Lung (tissue), 13 donors: ENCODE results near the gene APBB3. TPM values are rescaled to one million over a fixed set of nuclear protein-coding genes. Genes with fewer than 3 reads are reported as not detected.

ENCODE experiments used
- ATAC-seq: fragments of 200-7000 bp; cut with Tn5 transposase; one replicate; pipeline ENCODE4 v1.9.1; 2020; ENCODE audit warnings: moderate number of reproducible peaks; ENCODE audit not compliant: insufficient read depth, low FRiP score
- DNase-seq, 3 donors: peaks; one replicate each; pipeline ENCODE4 v3.0.0-alpha.2; 2013 to 2017
- H3K27ac ChIP-seq, 2 donors: one replicate each; pipeline ENCODE4 v1.5.1; 2013; ENCODE audit warnings: mild to moderate bottlenecking in 2 of 2, moderate library complexity in 2 of 2, control low read depth in 1 of 2, inconsistent platforms in 1 of 2, low read depth in 1 of 2, low read length in 1 of 2
- H3K27me3 ChIP-seq, 3 donors: one replicate each; pipeline ENCODE4 v1.5.1; 2013; ENCODE audit warnings: low read length in 2 of 3; ENCODE audit not compliant: control insufficient read depth in 3 of 3, insufficient read depth in 3 of 3
- H3K36me3 ChIP-seq, 4 donors: one replicate each; pipeline ENCODE4 v1.5.1; 2013; ENCODE audit warnings: low read length in 4 of 4, mild to moderate bottlenecking in 1 of 4, moderate library complexity in 1 of 4; ENCODE audit not compliant: control insufficient read depth in 4 of 4, insufficient read depth in 4 of 4
- H3K4me1 ChIP-seq, 5 donors: one replicate each; pipeline ENCODE4 v1.5.1; 2013; ENCODE audit warnings: low read length in 5 of 5, mild to moderate bottlenecking in 2 of 5, moderate library complexity in 1 of 5; ENCODE audit not compliant: control insufficient read depth in 5 of 5, insufficient read depth in 5 of 5
- H3K4me3 ChIP-seq: one replicate; pipeline ENCODE4 v1.5.1; 2013; ENCODE audit warnings: mild to moderate bottlenecking, control low read depth, moderate library complexity
- H3K9ac ChIP-seq, 2 donors: one replicate each; pipeline ENCODE4 v1.5.1; 2013; ENCODE audit warnings: low read length in 2 of 2, control low read depth in 1 of 2; ENCODE audit not compliant: insufficient read depth in 1 of 2
- H3K9me3 ChIP-seq, 4 donors: one replicate each; pipeline ENCODE4 v1.5.1; 2013; ENCODE audit warnings: low read length in 3 of 4, mild to moderate bottlenecking in 1 of 4, moderate library complexity in 1 of 4; ENCODE audit not compliant: control insufficient read depth in 4 of 4, insufficient read depth in 3 of 4
- CTCF ChIP-seq: IDR thresholded peaks from 2 replicates; pipeline ENCODE4 v1.5.1; 2012; ENCODE audit warnings: mild to moderate bottlenecking; ENCODE audit errors: control extremely low read depth, extremely low read depth
- WGBS, 2 donors: extraction: QIAGEN DNeasy Blood & Tissue Kit; methylation state at CpG; one replicate each; pipeline ENCODE4 v1.1.7; 2013; 5-methylcytosine and 5-hydroxymethylcytosine counted together
- polyA plus RNA-seq, 2 donors: library from polyadenylated mRNA; stranded (reverse); fragments of 200-250 nt; gene quantifications; one replicate each; pipeline ENCODE4 v1.2.1, GENCODE V29; 2013
- small RNA-seq: library from RNA; depleted of rRNA; stranded (forward); fragments of <200 nt; gene quantifications from one replicate; pipeline ENCODE3, GENCODE V24; 2014; ENCODE audit warnings: low replicate concordance
- total RNA-seq, 2 donors: library from RNA; depleted of rRNA in 1 of 2; stranded (reverse); fragments of >200 nt in 1 of 2; gene quantifications; one replicate each; pipeline ENCODE4 v1.2.1, GENCODE V29; 2014 to 2021
- donor health status: control.
- donor health status: control.
- donor health status: Bipolar disorder and iron deficiency.
- donor health status: healthy.
- donor health status: DM: yes; HTN: yes; CAD: no.

The APBB3 gene
- total and polyA plus RNA-seq, 4 donors: 24.7 to 36.1 (median 28.6) TPM

- Histone ChIP-seq H3K36me3 (peaks cover 24 to 71% (median 36%) of the 10 kb centered on the region in 4 donors), H3K4me3 (no peak overlapping the region), H3K27me3 (no peaks in the 10 kb centered on the region), H3K4me1 (no peaks in the 10 kb centered on the region), H3K27ac (no peak overlapping the region), H3K9me3 (no peaks in the 10 kb centered on the region), H3K9ac (no peak overlapping the region)
- no peak for ATAC-seq
- peak in 2 of 3 donors; percentile 12 to 21 for DNase-seq
- WGBS, 2 donors: 73 to 74% methylated on average over 4 of the region's 4 CpGs
- TF ChIP-seq CTCF: no peak
Observed at GRCh38 chr5:140509898-140510297, 54.5 kb downstream of the APBB3 start.

Small RNA genes within 50 kb of the gene (small RNA-seq; reads per million reads assigned to genes)
- gene RF00279 (not detected), gene RF00443 (not detected)

Other genes starting within 250 kb of the APBB3 start
- gene HBEGF, start 218.0 kb downstream of the APBB3 start, total RNA-seq: 10 to 100 TPM; 13.0 to 27.1 TPM
- 10 to 100 TPM; 16.3 to 20.5 TPM for gene HBEGF, start 218.0 kb downstream of the APBB3 start, polyA plus RNA-seq
- under 1 TPM; 0.11 to 0.18 TPM for gene SLC4A9, start 204.4 kb downstream of the APBB3 start, total RNA-seq
- gene SLC4A9, start 204.4 kb downstream of the APBB3 start, polyA plus RNA-seq: under 1 TPM; 0.05 to 0.06 TPM
- gene ANKHD1, start 162.8 kb downstream of the APBB3 start, total RNA-seq: 100 to 1,000 TPM; 123 to 200 TPM
- 10 to 100 TPM; 53.0 to 58.6 TPM for gene ANKHD1, start 162.8 kb downstream of the APBB3 start, polyA plus RNA-seq
- gene EIF4EBP3, start 16.9 kb downstream of the APBB3 start, total RNA-seq: 10 to 100 TPM in 1 of 2 donors, 1 to 10 TPM in 1; 5.2 to 13.3 TPM
- gene EIF4EBP3, start 16.9 kb downstream of the APBB3 start, polyA plus RNA-seq: 10 to 100 TPM; 27.6 to 69.5 TPM
- gene SRA1, start 7.1 kb downstream of the APBB3 start, total RNA-seq: 10 to 100 TPM; 14.0 to 36.0 TPM
- 10 to 100 TPM; 37.7 to 45.5 TPM for gene SRA1, start 7.1 kb downstream of the APBB3 start, polyA plus RNA-seq
- gene SLC35A4, start 230 bp upstream of the APBB3 start, total RNA-seq: 10 to 100 TPM; 10.7 to 94.4 TPM
- gene SLC35A4, start 230 bp upstream of the APBB3 start, polyA plus RNA-seq: 10 to 100 TPM; 41.0 to 91.5 TPM
- gene CD14, start 68.6 kb upstream of the APBB3 start, total RNA-seq: 10 to 100 TPM; 57.9 to 86.0 TPM
- gene CD14, start 68.6 kb upstream of the APBB3 start, polyA plus RNA-seq: 100 to 1,000 TPM in 1 of 2 donors, 10 to 100 TPM in 1; 74.5 to 357 TPM
- gene TMCO6, start 74.9 kb upstream of the APBB3 start, total RNA-seq: 10 to 100 TPM in 1 of 2 donors, 1 to 10 TPM in 1; 9.0 to 14.9 TPM
- 10 to 100 TPM; 13.2 to 25.8 TPM for gene TMCO6, start 74.9 kb upstream of the APBB3 start, polyA plus RNA-seq
- gene NDUFA2, start 83.0 kb upstream of the APBB3 start, total RNA-seq: 10 to 100 TPM; 35.4 to 57.9 TPM
- gene NDUFA2, start 83.0 kb upstream of the APBB3 start, polyA plus RNA-seq: 100 to 1,000 TPM; 133 to 365 TPM
- gene IK, start 83.2 kb upstream of the APBB3 start, total RNA-seq: 100 to 1,000 TPM in 1 of 2 donors, 10 to 100 TPM in 1; 85.3 to 104 TPM
- 10 to 100 TPM; 58.3 to 95.7 TPM for gene IK, start 83.2 kb upstream of the APBB3 start, polyA plus RNA-seq
- gene WDR55, start 100.3 kb upstream of the APBB3 start, total RNA-seq: 10 to 100 TPM; 15.0 to 25.5 TPM
- gene WDR55, start 100.3 kb upstream of the APBB3 start, polyA plus RNA-seq: 10 to 100 TPM; 16.6 to 17.9 TPM
- 1 to 10 TPM in 1 of 2 donors, under 1 TPM in 1; 0.60 to 1.7 TPM for gene DND1, start 109.0 kb upstream of the APBB3 start, total RNA-seq
- 1 to 10 TPM; 1.5 to 1.9 TPM for gene DND1, start 109.0 kb upstream of the APBB3 start, polyA plus RNA-seq
- 10 to 100 TPM; 46.9 to 54.6 TPM for gene HARS1, start 126.8 kb upstream of the APBB3 start, total RNA-seq
- 10 to 100 TPM; 43.8 to 49.8 TPM for gene HARS1, start 126.8 kb upstream of the APBB3 start, polyA plus RNA-seq
- 10 to 100 TPM; 24.6 to 37.2 TPM for gene HARS2, start 126.9 kb upstream of the APBB3 start, total RNA-seq
- gene HARS2, start 126.9 kb upstream of the APBB3 start, polyA plus RNA-seq: 10 to 100 TPM; 15.6 to 18.8 TPM
- gene ZMAT2, start 135.8 kb upstream of the APBB3 start, total RNA-seq: 10 to 100 TPM; 30.2 to 43.3 TPM
- gene ZMAT2, start 135.8 kb upstream of the APBB3 start, polyA plus RNA-seq: 10 to 100 TPM; 52.1 to 73.8 TPM
- not detected for gene PCDHA1, start 221.5 kb upstream of the APBB3 start, total RNA-seq
- under 1 TPM; 0.02 to 0.30 TPM for gene PCDHA1, start 221.5 kb upstream of the APBB3 start, polyA plus RNA-seq
- gene PCDHA2, start 230.3 kb upstream of the APBB3 start, total RNA-seq: under 1 TPM; 0.15 to 0.43 TPM
- under 1 TPM in 1 of 2 donors, not detected in 1; 0.02 TPM for gene PCDHA2, start 230.3 kb upstream of the APBB3 start, polyA plus RNA-seq
- gene PCDHA3, start 236.5 kb upstream of the APBB3 start, total RNA-seq: under 1 TPM; 0.31 to 0.74 TPM
- gene PCDHA3, start 236.5 kb upstream of the APBB3 start, polyA plus RNA-seq: under 1 TPM; 0.07 to 0.22 TPM
- gene PCDHA4, start 242.5 kb upstream of the APBB3 start, total RNA-seq: 1 to 10 TPM; 1.6 to 2.9 TPM
- gene PCDHA4, start 242.5 kb upstream of the APBB3 start, polyA plus RNA-seq: under 1 TPM; 0.26 to 0.41 TPM